Neural cell (in vitro differentiated cells): Measurements from ENCODE around the gene MLLT3. TPM values are rescaled to one million over a fixed set of nuclear protein-coding genes. Genes with fewer than 3 reads are reported as not detected.

ENCODE experiments used
- H2AFZ ChIP-seq: fragments of 200-600, 300-800 bp; sonication (generic), shearing (Covaris generic); 2 replicates; pipeline ENCODE4 v1.6.0; 2014; ENCODE audit warnings: low read depth, mild to moderate bottlenecking, antibody characterized with exemption, low read length, moderate library complexity
- H3F3A ChIP-seq: fragments of 200-600 bp; shearing (Covaris generic); 2 replicates; pipeline ENCODE4 v1.6.1; 2016; ENCODE audit warnings: mild to moderate bottlenecking, moderate library complexity, mixed read lengths, antibody characterized with exemption, low read length; ENCODE audit not compliant: insufficient read depth, poor library complexity, severe bottlenecking
- H3K27ac ChIP-seq: fragments of 200-600, 300-800 bp; sonication (generic), shearing (Covaris generic); 2 replicates; pipeline ENCODE4 v1.5.1; 2014; ENCODE audit warnings: mild to moderate bottlenecking, low read length, moderate library complexity
- H3K27me3 ChIP-seq: fragments of 300-800, 200-600 bp; sonication (generic), shearing (Covaris generic); 2 replicates; pipeline ENCODE4 v1.6.0; 2014; ENCODE audit warnings: mild to moderate bottlenecking, low read depth, low read length, moderate library complexity; ENCODE audit not compliant: insufficient read depth
- H3K36me3 ChIP-seq: fragments of 300-800, 200-600 bp; sonication (generic), shearing (Covaris generic); 2 replicates; pipeline ENCODE4 v1.5.1; 2014; ENCODE audit warnings: mild to moderate bottlenecking, antibody characterized with exemption, low read length, moderate library complexity; ENCODE audit not compliant: insufficient read depth
- H3K4me2 ChIP-seq: fragments of 300-800, 200-600 bp; sonication (generic), shearing (Covaris generic); 2 replicates; pipeline ENCODE4 v1.6.0; 2014; ENCODE audit warnings: mild to moderate bottlenecking, low read length
- H3K4me3 ChIP-seq: fragments of 300-800, 200-600 bp; sonication (generic), shearing (Covaris generic); 2 replicates; pipeline ENCODE4 v1.5.1; 2014; ENCODE audit warnings: mild to moderate bottlenecking, low read length, moderate library complexity
- H3K79me2 ChIP-seq: fragments of 200-600 bp; shearing (Covaris generic); replicated peaks from 2 replicates; pipeline ENCODE4 v1.6.0; 2014; ENCODE audit warnings: mild to moderate bottlenecking, low read length, moderate library complexity; ENCODE audit not compliant: insufficient read depth
- H3K9ac ChIP-seq: fragments of 300-800, 200-600 bp; sonication (generic), shearing (Covaris generic); 2 replicates; pipeline ENCODE4 v1.6.1; 2016; ENCODE audit warnings: mild to moderate bottlenecking, low read length, mixed read lengths
- H3K9me2 ChIP-seq: fragments of 200-600 bp; shearing (Covaris generic); 2 replicates; pipeline ENCODE4 v1.6.1; 2016; ENCODE audit warnings: mild to moderate bottlenecking, low read length, mixed read lengths; ENCODE audit not compliant: insufficient read depth
- H3K9me3 ChIP-seq: fragments of 200-600, 300-800 bp; sonication (generic), shearing (Covaris generic); 2 replicates; pipeline ENCODE4 v1.6.1; 2016; ENCODE audit warnings: mild to moderate bottlenecking, mixed run types, low read length, moderate library complexity, mixed read lengths
- H4K20me1 ChIP-seq: fragments of 200-600 bp; shearing (Covaris generic); 2 replicates; pipeline ENCODE4 v1.6.1; 2016; ENCODE audit warnings: mild to moderate bottlenecking, mixed run types; ENCODE audit not compliant: insufficient read depth
- CTCF ChIP-seq: fragments of 450-650 bp; IDR thresholded peaks from 2 replicates; pipeline ENCODE4 v1.5.1; 2014; ENCODE audit warnings: antibody characterized with exemption, mild to moderate bottlenecking, moderate library complexity; ENCODE audit not compliant: poor library complexity, severe bottlenecking
- EP300 ChIP-seq: fragments of 450-650 bp; conservative IDR thresholded peaks from 2 replicates; pipeline ENCODE4 v1.6.1; 2014; ENCODE audit warnings: antibody characterized with exemption, mild to moderate bottlenecking, moderate library complexity; ENCODE audit not compliant: poor library complexity, severe bottlenecking
- EZH2 ChIP-seq: fragments of 200-600, 300-800 bp; shearing (Covaris generic), sonication (generic); IDR thresholded peaks from 2 replicates; pipeline ENCODE4 v1.6.1; 2014; ENCODE audit warnings: antibody characterized with exemption, low read length, borderline replicate concordance, mild to moderate bottlenecking; ENCODE audit not compliant: insufficient read depth, poor library complexity, severe bottlenecking
- MXI1 ChIP-seq: fragments of 450-650 bp; conservative IDR thresholded peaks from 2 replicates; pipeline ENCODE4 v1.6.1; 2014; ENCODE audit warnings: antibody characterized with exemption, mild to moderate bottlenecking; ENCODE audit not compliant: poor library complexity, severe bottlenecking
- POLR2AphosphoS5 ChIP-seq: IDR thresholded peaks from 2 replicates; pipeline ENCODE4 v1.6.1; 2012
- RAD21 ChIP-seq: fragments of 450-650 bp; conservative IDR thresholded peaks from 2 replicates; pipeline ENCODE4 v1.6.1; 2014; ENCODE audit warnings: antibody characterized with exemption, mild to moderate bottlenecking, moderate library complexity
- REST ChIP-seq: IDR thresholded peaks from 2 replicates; pipeline ENCODE4 v1.6.1; 2012; ENCODE audit warnings: borderline replicate concordance
- SMC3 ChIP-seq: fragments of 450-650 bp; conservative IDR thresholded peaks from 2 replicates; pipeline ENCODE4 v1.6.1; 2014; ENCODE audit warnings: antibody characterized with exemption, mild to moderate bottlenecking, moderate library complexity; ENCODE audit not compliant: poor library complexity
- TAF1 ChIP-seq: IDR thresholded peaks from 2 replicates; pipeline ENCODE4 v1.6.1; 2012; ENCODE audit warnings: low read depth
- polyA plus RNA-seq: library from polyadenylated mRNA; depleted of rRNA; stranded (reverse); fragments of >200 nt; gene quantifications from 2 replicates; pipeline ENCODE4 v1.2.3, GENCODE V29; 2014

The MLLT3 gene
- polyA plus RNA-seq, 1 donor from 2014 or later: 61.5 TPM

DNA sequence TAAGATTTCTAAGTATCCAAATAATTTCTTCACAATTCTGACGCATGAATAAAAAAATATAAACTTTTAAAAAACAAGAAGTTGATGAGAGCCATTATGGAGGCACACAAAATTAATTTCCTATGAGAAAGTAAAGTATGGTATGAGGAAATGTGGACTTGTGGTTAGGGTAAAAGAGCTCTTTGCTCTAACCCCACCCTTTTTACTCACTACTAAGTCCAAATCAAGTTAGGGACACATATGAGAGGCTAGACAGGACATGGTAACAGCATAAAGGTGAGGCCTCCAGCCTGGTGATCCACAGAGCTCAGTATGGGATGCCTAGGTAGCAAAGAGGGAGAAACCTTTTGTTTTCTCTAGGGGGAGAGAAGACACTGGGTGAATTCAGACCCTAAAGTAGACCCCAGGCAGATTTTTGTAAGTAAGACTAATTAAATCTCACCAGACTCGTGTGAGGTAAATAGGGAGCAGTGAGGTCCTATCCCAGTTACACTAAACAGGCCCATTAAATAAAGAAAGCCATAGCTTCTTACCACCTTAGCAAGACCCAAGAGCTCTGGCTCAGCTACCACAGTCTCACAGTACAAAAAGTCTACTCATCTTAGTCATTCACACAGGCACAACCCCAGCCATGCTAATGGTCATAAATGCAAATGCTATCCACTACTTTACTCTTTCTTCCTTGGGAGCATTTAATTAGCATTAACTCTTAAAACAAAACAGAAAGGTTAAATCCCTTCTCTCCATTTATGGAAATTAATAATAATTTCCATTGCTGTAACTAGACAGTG is 42.6 kb downstream of the MLLT3 start:
- Histone ChIP-seq H3K9me3 (no peaks in the 10 kb centered on the region), H4K20me1 (no peaks in the 10 kb centered on the region), H3K79me2 (peaks cover 10% of the 10 kb centered on the region), H2AFZ (no peak overlapping the region), H3K27me3 (no peaks in the 10 kb centered on the region), H3K9ac (no peak overlapping the region), H3F3A (no peaks in the 10 kb centered on the region), H3K4me3 (no peak overlapping the region), H3K4me2 (no peak overlapping the region), H3K36me3 (no peaks in the 10 kb centered on the region), H3K9me2 (no peaks in the 10 kb centered on the region), H3K27ac (no peak overlapping the region)
- TF ChIP-seq TAF1 (no peak), SMC3 (no peak), EZH2 (no peak), REST (no peak), RAD21 (no peak), MXI1 (no peak), CTCF (no peak), POLR2AphosphoS5 (no peak), EP300 (no peak)

GRCh38 chr9:20573023-20573422 is 49.3 kb downstream of the MLLT3 start:
- H2AFZ ChIP-seq: no peak overlapping the region
- no peak overlapping the region for H3K4me3 ChIP-seq
- H3F3A ChIP-seq: no peaks in the 10 kb centered on the region
- H3K27me3 ChIP-seq: no peaks in the 10 kb centered on the region
- no peak overlapping the region for H3K27ac ChIP-seq
- H3K4me2 ChIP-seq: no peak overlapping the region
- H3K79me2 ChIP-seq: peaks cover 13% of the 10 kb centered on the region
- no peak overlapping the region for H3K9ac ChIP-seq
- TF ChIP-seq MXI1 (no peak), EP300 (no peak), SMC3 (no peak), CTCF (no peak), POLR2AphosphoS5 (no peak), EZH2 (no peak), REST (no peak), RAD21 (no peak), TAF1 (no peak)
- no peaks in the 10 kb centered on the region for H4K20me1 ChIP-seq
- H3K9me2 ChIP-seq: no peaks in the 10 kb centered on the region
- H3K36me3 ChIP-seq: peaks cover 4% of the 10 kb centered on the region
- no peaks in the 10 kb centered on the region for H3K9me3 ChIP-seq
